GM12801 (cell line): ENCODE data around the gene ABCB8.

Source experiments
- TF ChIP-seq, protein P1 (sequence below): IDR thresholded peaks from one replicate; pipeline ENCODE4 v1.5.1; 2011; ENCODE audit warnings: control low read depth; ENCODE audit not compliant: insufficient read length; ENCODE audit errors: extremely low read depth

Gene ABCB8

DNA sequence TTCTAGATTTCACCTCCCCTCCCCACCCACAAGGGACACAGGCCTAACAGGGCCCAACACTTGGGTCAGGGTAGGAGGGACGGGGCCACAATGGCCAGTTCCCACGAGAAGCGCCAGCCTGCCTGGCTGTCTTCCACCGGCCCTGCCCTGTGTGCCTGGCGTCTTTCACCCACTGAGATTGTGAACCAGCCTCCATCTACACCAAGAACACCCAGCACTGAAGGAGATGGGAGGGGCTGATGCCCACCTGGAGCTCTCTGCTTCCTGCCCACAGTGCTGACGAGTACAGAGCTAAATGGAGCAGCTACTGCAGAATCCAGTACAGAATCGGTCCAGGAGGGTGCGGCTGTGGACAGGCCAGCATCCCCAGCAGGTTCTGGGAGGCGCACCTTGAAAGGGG lies 17.7 kb downstream of the ABCB8 start:
- TF ChIP-seq, protein P1, sequence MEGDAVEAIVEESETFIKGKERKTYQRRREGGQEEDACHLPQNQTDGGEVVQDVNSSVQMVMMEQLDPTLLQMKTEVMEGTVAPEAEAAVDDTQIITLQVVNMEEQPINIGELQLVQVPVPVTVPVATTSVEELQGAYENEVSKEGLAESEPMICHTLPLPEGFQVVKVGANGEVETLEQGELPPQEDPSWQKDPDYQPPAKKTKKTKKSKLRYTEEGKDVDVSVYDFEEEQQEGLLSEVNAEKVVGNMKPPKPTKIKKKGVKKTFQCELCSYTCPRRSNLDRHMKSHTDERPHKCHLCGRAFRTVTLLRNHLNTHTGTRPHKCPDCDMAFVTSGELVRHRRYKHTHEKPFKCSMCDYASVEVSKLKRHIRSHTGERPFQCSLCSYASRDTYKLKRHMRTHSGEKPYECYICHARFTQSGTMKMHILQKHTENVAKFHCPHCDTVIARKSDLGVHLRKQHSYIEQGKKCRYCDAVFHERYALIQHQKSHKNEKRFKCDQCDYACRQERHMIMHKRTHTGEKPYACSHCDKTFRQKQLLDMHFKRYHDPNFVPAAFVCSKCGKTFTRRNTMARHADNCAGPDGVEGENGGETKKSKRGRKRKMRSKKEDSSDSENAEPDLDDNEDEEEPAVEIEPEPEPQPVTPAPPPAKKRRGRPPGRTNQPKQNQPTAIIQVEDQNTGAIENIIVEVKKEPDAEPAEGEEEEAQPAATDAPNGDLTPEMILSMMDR, result no peak

DNA sequence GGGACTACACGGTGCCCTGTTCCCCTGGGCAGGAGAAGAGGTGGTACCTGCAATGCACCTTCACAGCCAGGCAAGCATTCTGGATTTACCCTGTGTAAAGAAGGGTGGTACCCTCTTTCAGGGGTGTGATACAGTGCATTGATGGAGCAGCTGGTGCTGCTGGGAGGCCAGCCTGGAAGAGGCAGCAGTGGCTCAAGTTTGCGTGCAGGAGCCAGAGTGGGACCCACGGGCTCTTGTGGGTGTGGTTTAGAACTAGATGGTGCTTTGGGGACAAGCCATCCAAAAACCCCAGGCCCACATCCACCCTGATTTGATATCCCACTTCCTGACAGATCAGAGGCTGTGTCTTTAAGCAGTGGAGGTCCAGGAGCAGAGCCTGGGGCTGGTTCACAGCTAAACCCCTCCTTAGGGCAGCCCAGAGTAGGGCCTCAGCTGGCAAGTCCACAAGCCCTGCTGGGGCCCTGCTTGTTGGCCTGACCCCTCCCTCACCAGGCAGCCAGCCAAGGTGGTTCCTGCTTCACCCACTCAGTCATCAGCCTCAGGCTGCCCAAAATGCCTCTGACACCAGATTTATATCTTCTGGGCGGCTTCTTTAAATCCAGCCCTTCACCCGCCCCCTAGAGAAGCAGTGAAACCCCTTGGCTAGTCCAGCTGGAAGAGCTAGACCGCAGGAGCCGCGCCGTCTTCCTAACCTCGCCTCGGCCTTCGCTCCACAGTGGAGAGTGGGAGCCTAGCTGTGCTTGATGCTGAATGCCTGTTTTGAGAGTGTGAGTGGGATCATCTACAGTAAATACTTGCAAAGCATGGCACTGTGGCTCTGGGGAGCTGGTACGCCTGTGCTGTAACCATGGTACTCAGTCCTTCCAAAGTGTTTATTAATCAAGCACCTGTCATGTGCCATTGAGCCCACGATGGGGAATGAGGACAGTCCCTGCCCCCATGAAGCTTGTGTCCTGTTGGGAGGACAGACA lies 18.6 kb downstream of the ABCB8 start:
- TF ChIP-seq, protein P1, result no peak

DNA sequence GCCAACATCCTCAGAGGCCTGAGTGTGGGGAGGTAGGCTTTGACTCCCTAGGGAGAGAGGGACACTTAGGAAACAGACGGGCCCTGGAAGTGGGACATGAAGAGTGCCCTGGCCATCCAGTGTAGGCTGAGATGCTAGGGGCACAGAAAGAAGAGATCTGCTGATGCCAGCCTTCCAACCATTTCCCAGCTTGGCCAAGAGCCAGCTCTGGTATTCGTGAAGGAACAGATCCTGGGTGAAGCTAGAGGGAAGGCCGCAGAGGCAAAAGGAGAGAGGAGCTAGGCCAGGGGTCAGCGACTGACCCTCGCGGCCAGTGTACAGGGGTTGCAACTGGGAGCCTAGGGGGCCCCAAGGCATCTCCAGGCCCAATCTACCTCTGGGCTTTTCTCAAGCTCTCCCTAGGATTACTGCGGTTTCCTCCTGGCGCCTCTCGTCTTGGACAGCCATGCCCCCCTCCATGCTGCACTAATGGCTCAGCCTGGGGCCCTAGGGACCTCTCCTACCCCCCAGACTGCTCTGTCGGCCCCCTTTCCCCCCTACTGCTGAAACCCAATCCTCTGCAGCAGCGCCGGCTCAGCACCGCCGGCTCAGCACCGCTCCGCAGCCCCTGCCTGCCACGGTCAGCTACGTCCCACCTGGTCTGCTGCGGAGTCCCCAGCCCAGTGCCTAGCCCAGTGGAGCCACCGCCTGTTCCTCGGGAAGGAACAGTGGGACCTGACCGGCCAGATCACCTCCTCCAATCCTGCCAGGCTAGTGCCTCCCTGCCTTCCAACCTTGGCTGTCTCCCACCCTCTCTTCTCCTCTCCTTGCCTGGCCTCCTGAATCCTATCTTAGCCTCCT lies 19.9 kb downstream of the ABCB8 start, which contains the start of gene ASIC3:
ASIC3 (plus strand) TSS at position 556 of the 840 bp plus-strand sequence. CDS start 355 bp downstream, outside the sequence.
- TF ChIP-seq, protein P1, result no peak

DNA sequence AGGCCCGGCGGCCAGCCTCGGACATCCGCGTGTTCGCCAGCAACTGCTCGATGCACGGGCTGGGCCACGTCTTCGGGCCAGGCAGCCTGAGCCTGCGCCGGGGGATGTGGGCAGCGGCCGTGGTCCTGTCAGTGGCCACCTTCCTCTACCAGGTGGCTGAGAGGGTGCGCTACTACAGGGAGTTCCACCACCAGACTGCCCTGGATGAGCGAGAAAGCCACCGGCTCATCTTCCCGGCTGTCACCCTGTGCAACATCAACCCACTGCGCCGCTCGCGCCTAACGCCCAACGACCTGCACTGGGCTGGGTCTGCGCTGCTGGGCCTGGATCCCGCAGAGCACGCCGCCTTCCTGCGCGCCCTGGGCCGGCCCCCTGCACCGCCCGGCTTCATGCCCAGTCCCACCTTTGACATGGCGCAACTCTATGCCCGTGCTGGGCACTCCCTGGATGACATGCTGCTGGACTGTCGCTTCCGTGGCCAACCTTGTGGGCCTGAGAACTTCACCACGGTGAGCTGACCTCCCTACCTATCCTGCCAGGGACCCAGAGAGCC lies 20.7 kb downstream of the ABCB8 start:
- TF ChIP-seq, protein P1, result no peak

DNA sequence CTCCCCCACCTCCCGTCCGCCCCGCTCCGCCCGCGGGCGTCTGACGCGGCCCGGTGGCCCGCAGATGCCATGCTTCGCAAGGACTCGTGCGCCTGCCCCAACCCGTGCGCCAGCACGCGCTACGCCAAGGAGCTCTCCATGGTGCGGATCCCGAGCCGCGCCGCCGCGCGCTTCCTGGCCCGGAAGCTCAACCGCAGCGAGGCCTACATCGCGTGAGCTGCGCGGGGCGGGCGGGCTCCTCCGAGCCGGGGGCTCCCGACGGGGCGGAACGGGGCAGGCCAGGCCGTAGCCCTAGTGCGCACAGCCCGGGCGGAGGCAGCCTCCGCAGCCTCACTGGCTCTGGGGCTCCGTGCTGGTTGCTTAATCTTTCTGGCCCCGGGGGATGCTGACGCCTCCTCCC lies 22.9 kb downstream of the ABCB8 start:
- TF ChIP-seq, protein P1, result no peak

DNA sequence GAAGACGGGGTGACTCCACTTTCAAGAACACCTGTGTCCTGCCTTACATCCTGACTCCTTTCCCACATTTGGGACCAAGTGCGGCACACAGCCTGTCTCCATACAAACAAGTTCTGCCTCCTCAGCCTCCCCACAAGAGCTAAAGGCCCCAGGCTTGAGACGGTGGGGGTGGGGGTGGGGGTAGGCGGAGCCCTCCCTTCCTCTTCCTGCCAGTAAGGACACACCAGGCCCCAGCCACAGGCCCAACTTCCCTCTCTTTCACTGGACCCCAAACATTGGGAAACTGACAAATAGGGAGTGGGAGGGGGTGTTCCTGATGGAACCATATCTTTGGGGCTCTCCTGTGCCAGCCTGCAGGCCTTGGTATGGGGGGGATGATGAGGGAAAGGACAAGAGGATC lies 24.8 kb downstream of the ABCB8 start:
- TF ChIP-seq, protein P1, result no peak

DNA sequence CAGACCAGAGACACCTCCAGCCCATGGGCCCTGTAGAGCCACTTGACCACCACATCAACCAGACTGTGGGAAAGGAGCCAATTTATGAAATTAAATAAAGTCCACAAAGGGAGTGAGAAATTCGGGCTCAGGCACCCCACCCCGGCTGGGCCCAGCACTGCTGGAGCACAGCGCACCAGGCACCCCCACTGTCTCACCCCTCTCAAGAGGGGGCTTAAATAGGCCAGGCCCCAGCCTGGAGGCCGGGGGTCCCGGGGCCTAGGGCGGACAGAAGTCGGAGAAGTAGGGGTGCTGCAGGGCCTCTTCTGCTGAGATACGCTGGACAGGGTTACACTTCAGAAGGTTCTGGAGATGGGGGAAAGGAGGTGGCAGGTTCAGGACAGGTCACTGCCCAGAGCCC lies 25.5 kb downstream of the ABCB8 start:
- TF ChIP-seq, protein P1, result no peak
